ENCODE measurements around the gene TIMM10B. TPM values are rescaled to one million over a fixed set of nuclear protein-coding genes. Genes with fewer than 3 reads are reported as not detected.

The TIMM10B gene
- total and polyA plus RNA-seq, 2 donors from 2014 or later = 34.6 to 44.7 TPM

DNA sequence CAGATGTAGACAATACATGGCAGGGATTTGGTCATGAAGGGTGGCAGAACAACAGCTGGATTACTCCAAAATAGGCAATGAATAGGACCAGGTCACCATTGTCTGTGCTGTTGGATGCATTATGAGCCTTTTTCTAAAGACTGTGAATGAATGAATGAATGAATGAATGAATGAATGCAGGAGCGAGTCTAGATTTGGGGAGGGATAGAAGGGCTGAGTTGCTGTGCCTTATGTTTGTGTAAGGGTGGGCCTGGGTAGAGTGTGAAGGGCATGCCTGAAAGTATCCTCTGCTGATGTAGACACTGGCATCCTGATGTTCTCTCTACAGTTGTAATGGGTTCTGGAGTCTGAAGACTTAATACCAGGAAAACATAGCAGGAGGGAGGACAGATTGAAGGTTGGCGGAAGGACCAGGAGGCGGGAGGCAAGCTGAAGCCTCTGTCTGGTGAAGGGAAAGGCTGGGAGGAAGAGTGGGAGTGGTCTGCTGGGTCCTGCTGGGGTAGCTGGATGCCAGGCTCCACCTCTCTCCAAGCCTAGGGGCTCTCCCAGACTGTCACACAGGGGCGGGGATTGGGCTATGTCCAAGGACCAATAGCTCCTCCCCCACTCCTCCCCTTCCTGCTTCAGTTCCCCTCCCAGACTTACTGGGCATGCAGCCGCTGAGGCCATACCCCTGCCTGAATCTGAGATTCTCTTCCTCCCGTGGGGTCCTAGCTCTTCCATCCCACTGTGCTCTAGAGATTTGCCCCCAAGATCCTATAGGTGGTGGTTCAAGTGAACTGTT, 12.4 kb upstream of the TIMM10B start:
- Histone ChIP-seq H3K9me3 (ENCODE audit: control insufficient read depth in 2 of 3, insufficient read depth in 1 of 3, low read length in 3 of 3) (no peaks in the 10 kb centered on the region), H3K36me3 (ENCODE audit: control insufficient read depth in 2 of 3, insufficient read depth in 3 of 3, low read length in 3 of 3) (peaks cover 0 to 8% (median 4%) of the 10 kb centered on the region in 3 donors), H3K4me3 (ENCODE audit: low read length in 3 of 3) (peak overlapping the region in 1 of 3 donors; percentile 10), H3K27me3 (ENCODE audit: control insufficient read depth, insufficient read depth, low read length) (no peaks in the 10 kb centered on the region), H3K4me1 (ENCODE audit: control insufficient read depth in 2 of 3, insufficient read depth in 2 of 3, low read depth in 1 of 3, low read length in 3 of 3) (peaks cover 3 to 19% (median 9%) of the 10 kb centered on the region in 3 donors), H3K27ac (ENCODE audit: low read depth in 2 of 2, low read length in 2 of 2) (peak overlapping the region; percentile 47 to 67), H3K9ac (ENCODE audit: low read length in 3 of 3) (no peak overlapping the region)
- DNase-seq = peak; percentile 95 to 98 (median 96)
- no peak for FAIRE-seq
- intact Hi-C loops (cut with DNase I) = no loop called here
- TF ChIP-seq, protein P1, sequence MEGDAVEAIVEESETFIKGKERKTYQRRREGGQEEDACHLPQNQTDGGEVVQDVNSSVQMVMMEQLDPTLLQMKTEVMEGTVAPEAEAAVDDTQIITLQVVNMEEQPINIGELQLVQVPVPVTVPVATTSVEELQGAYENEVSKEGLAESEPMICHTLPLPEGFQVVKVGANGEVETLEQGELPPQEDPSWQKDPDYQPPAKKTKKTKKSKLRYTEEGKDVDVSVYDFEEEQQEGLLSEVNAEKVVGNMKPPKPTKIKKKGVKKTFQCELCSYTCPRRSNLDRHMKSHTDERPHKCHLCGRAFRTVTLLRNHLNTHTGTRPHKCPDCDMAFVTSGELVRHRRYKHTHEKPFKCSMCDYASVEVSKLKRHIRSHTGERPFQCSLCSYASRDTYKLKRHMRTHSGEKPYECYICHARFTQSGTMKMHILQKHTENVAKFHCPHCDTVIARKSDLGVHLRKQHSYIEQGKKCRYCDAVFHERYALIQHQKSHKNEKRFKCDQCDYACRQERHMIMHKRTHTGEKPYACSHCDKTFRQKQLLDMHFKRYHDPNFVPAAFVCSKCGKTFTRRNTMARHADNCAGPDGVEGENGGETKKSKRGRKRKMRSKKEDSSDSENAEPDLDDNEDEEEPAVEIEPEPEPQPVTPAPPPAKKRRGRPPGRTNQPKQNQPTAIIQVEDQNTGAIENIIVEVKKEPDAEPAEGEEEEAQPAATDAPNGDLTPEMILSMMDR (IDR thresholded peaks at IDR 0.05; ENCODE audit: borderline replicate concordance, extremely low read depth, insufficient read depth) = no peak

- FAIRE-seq = no peak
Observed at GRCh38 chr11:6469599-6469998, 11.7 kb upstream of the TIMM10B start.

GRCh38 chr11:6472934-6473333, 8.4 kb upstream of the TIMM10B start:
- no peaks in the 10 kb centered on the region for H3K27me3 ChIP-seq (ENCODE audit: control insufficient read depth, insufficient read depth, low read length)
- H3K9me3 ChIP-seq (ENCODE audit: control insufficient read depth in 2 of 3, insufficient read depth in 1 of 3, low read length in 3 of 3) = no peaks in the 10 kb centered on the region
- peak overlapping the region in 2 of 3 donors; percentile 22 to 46 for H3K4me3 ChIP-seq (ENCODE audit: low read length in 3 of 3)
- TF ChIP-seq, protein P1 (IDR thresholded peaks at IDR 0.05; ENCODE audit: borderline replicate concordance, extremely low read depth, insufficient read depth) = no peak
- H3K4me1 ChIP-seq (ENCODE audit: control insufficient read depth in 2 of 3, insufficient read depth in 2 of 3, low read depth in 1 of 3, low read length in 3 of 3) = peaks cover 3 to 26% (median 13%) of the 10 kb centered on the region in 3 donors
- peak in 1 of 5 donors; percentile 63 for DNase-seq
- H3K27ac ChIP-seq (ENCODE audit: low read depth in 2 of 2, low read length in 2 of 2) = no peak overlapping the region
- no peak for FAIRE-seq
- intact Hi-C loops (cut with DNase I) = no loop called here
- H3K9ac ChIP-seq (ENCODE audit: low read length in 3 of 3) = peak overlapping the region in 1 of 3 donors; percentile 31
- H3K36me3 ChIP-seq (ENCODE audit: control insufficient read depth in 2 of 3, insufficient read depth in 3 of 3, low read length in 3 of 3) = peaks cover 0 to 7% (median 6%) of the 10 kb centered on the region in 3 donors

More at GRCh38 chr11:6469599-6469998, 11.7 kb upstream of the TIMM10B start:
- TF ChIP-seq, protein P1 (IDR thresholded peaks at IDR 0.05; ENCODE audit: borderline replicate concordance, extremely low read depth, insufficient read depth) = no peak
- no peaks in the 10 kb centered on the region for H3K27me3 ChIP-seq (ENCODE audit: control insufficient read depth, insufficient read depth, low read length)
- H3K4me1 ChIP-seq (ENCODE audit: control insufficient read depth in 2 of 3, insufficient read depth in 2 of 3, low read depth in 1 of 3, low read length in 3 of 3) = peaks cover 3 to 24% (median 9%) of the 10 kb centered on the region in 3 donors
- peaks cover 0 to 5% (median 4%) of the 10 kb centered on the region in 3 donors for H3K36me3 ChIP-seq (ENCODE audit: control insufficient read depth in 2 of 3, insufficient read depth in 3 of 3, low read length in 3 of 3)
- DNase-seq = no peak
- intact Hi-C loops (cut with DNase I) = no loop called here
- H3K9me3 ChIP-seq (ENCODE audit: control insufficient read depth in 2 of 3, insufficient read depth in 1 of 3, low read length in 3 of 3) = no peaks in the 10 kb centered on the region
- no peak overlapping the region for H3K9ac ChIP-seq (ENCODE audit: low read length in 3 of 3)
- H3K4me3 ChIP-seq (ENCODE audit: low read length in 3 of 3) = peak overlapping the region in 1 of 3 donors; percentile 10
- peak overlapping the region; percentile 47 to 67 for H3K27ac ChIP-seq (ENCODE audit: low read depth in 2 of 2, low read length in 2 of 2)

Data from kidney (tissue), 14 donors.